ENCODE results near the gene TMTC1. TPM values are rescaled to one million over a fixed set of nuclear protein-coding genes. Genes with fewer than 3 reads are reported as not detected.

The TMTC1 gene
- total RNA-seq, 1 donor from 2014 or later: 24.8 TPM

- H3K36me3 ChIP-seq: peaks cover under 1% of the 10 kb centered on the region
- H3K9me3 ChIP-seq: no peaks in the 10 kb centered on the region
- intact Hi-C loops (cut with DNase I): no loop called here
- H3K27ac ChIP-seq: no peak overlapping the region
- no peaks in the 10 kb centered on the region for H3K27me3 ChIP-seq (ENCODE audit: low read depth)
- ATAC-seq: no peak
- no peak for DNase-seq
- no peak overlapping the region for H3K4me3 ChIP-seq
- no peaks in the 10 kb centered on the region for H3K4me1 ChIP-seq
- TF ChIP-seq CTCF (IDR thresholded peaks at IDR 0.05): no peak
Measured at GRCh38 chr12:29653286-29653685, 130.5 kb downstream of the TMTC1 start.

- ATAC-seq: no peak
- H3K9me3 ChIP-seq: no peaks in the 10 kb centered on the region
- no peak overlapping the region for H3K4me3 ChIP-seq
- intact Hi-C loops (cut with DNase I): no loop called here
- H3K4me1 ChIP-seq: no peaks in the 10 kb centered on the region
- no peak for TF ChIP-seq CTCF (IDR thresholded peaks at IDR 0.05)
- H3K27me3 ChIP-seq (ENCODE audit: low read depth): no peaks in the 10 kb centered on the region
- peaks cover 3% of the 10 kb centered on the region for H3K36me3 ChIP-seq
- H3K27ac ChIP-seq: no peak overlapping the region
- no peak for DNase-seq
Measured at GRCh38 chr12:29650371-29650770, 133.4 kb downstream of the TMTC1 start.

GRCh38 chr12:29649722-29650121, 134.0 kb downstream of the TMTC1 start:
- TF ChIP-seq CTCF (IDR thresholded peaks at IDR 0.05): no peak
- Histone ChIP-seq H3K36me3 (peaks cover 3% of the 10 kb centered on the region), H3K4me3 (no peak overlapping the region), H3K27ac (no peak overlapping the region), H3K9me3 (no peaks in the 10 kb centered on the region), H3K4me1 (no peaks in the 10 kb centered on the region), H3K27me3 (ENCODE audit: low read depth) (no peaks in the 10 kb centered on the region)
- no peak for ATAC-seq
- intact Hi-C loops (cut with DNase I): no loop called here
- DNase-seq: no peak

- ATAC-seq (no peak), DNase-seq (no peak)
- no peak for TF ChIP-seq CTCF (IDR thresholded peaks at IDR 0.05)
- H3K27me3 ChIP-seq (ENCODE audit: low read depth): no peaks in the 10 kb centered on the region
- H3K36me3 ChIP-seq: peaks cover 3% of the 10 kb centered on the region
- no peak overlapping the region for H3K4me3 ChIP-seq
- H3K9me3 ChIP-seq: no peaks in the 10 kb centered on the region
- H3K4me1 ChIP-seq: no peaks in the 10 kb centered on the region
- H3K27ac ChIP-seq: no peak overlapping the region
- intact Hi-C loops (cut with DNase I): no loop called here
Measured at GRCh38 chr12:29644536-29645162, 139.1 kb downstream of the TMTC1 start.

- no peak overlapping the region for H3K4me3 ChIP-seq
- ATAC-seq: no peak
- no peaks in the 10 kb centered on the region for H3K27me3 ChIP-seq (ENCODE audit: low read depth)
- H3K36me3 ChIP-seq: no peaks in the 10 kb centered on the region
- TF ChIP-seq CTCF (IDR thresholded peaks at IDR 0.05): no peak
- intact Hi-C loops (cut with DNase I): no loop called here
- DNase-seq: no peak
- no peaks in the 10 kb centered on the region for H3K4me1 ChIP-seq
- H3K9me3 ChIP-seq: no peaks in the 10 kb centered on the region
- no peak overlapping the region for H3K27ac ChIP-seq
Measured at GRCh38 chr12:29640589-29641345, 143.0 kb downstream of the TMTC1 start.

Measured in lower lobe of right lung (tissue), 2 donors.